ENCODE results near the gene PARD3.

- TF ChIP-seq CTCF (IDR thresholded peaks at IDR 0.05), result no peak
- TF ChIP-seq POLR2A (IDR thresholded peaks at IDR 0.05), result no peak
Measured at GRCh38 chr10:34244756-34245484, 570.2 kb downstream of the PARD3 start.
